ENCODE measurements around the gene HDDC3.
A peak's percentile ranks its signal among the peaks of the same experiment; 100 is the strongest.
"Not testable (repeated sequence)": the region's sequence is repeated elsewhere in the genome, so short reads cannot be mapped to it uniquely, and the experiment has no call there.

The HDDC3 gene

DNA sequence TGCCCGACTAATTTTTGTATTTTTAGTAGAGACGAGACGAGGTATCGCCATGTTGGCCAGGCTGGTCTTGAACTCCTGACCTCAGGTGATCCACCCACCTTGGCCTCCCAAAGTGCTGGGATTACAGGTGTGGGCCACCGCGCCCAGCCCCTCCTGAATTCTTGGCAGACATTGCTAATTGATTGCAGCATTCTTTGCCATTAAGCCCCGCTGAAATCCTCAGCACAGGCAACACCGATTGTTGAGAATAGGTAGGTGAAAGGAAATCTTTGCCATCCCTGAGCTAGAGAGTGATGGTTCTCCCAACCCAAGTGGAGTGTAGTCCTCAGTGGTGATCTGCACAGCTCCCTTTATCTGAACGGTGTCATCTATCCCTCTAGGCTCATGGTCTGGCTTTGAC, 27.6 kb downstream of the HDDC3 start:
- Histone ChIP-seq H3K27ac (ENCODE audit: low read length) (no peak overlapping the region), H3K27me3 (ENCODE audit: control insufficient read depth, insufficient read depth, low read length) (peaks cover 28% of the 10 kb centered on the region), H3K4me1 (ENCODE audit: control insufficient read depth, low read depth, low read length) (peaks cover 7% of the 10 kb centered on the region), H3K4me3 (ENCODE audit: low read length) (no peak overlapping the region), H3K9ac (ENCODE audit: low read length) (no peak overlapping the region), H3K36me3 (ENCODE audit: control insufficient read depth, low read depth, low read length) (no peaks in the 10 kb centered on the region), H3K9me3 (ENCODE audit: control insufficient read depth, low read depth, low read length) (no peaks in the 10 kb centered on the region)

DNA sequence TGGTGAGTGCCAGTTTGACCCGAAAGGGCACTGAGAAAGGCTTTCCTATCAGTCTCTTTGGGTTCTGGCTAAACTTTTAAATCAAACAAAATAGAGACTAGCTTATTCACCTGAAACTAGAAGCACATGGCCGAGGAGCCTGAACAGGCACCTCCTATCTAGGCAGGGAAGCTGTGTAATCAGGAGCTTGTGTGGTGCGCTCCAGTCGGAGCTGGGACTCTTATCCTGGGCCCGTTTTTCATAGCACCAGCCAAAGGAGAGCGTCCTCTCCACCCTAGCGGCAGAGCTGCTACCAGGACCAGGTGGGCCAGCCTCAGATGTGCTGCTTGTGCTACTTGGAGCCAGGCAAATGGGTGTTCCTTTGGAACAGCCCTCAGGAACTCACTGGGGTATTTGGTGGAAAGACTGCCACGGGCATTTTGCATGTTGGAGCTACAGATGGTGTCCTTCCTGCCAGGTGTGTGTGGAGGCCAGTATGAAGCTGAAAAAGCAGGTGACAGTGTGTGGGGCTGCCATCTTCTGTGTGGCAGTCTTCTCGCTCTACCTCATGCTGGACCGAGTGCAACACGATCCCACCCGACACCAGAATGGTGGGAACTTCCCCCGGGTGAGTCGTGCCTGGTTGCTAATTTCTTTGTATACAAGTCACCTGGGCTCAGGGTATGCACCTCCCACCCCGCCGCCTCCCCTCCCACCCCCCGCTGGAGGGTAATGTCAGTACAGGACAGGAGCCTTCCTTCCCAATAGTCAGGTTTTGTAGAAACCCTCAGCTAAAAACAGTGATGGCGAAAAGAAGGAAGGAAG, 28.4 kb downstream of the HDDC3 start:
- H3K27me3 ChIP-seq (ENCODE audit: control insufficient read depth, insufficient read depth, low read length) = peaks cover 28% of the 10 kb centered on the region
- no peak overlapping the region for H3K27ac ChIP-seq (ENCODE audit: low read length)
- peak overlapping the region; percentile 67 for H3K4me3 ChIP-seq (ENCODE audit: low read length)
- H3K9me3 ChIP-seq (ENCODE audit: control insufficient read depth, low read depth, low read length) = no peaks in the 10 kb centered on the region
- no peaks in the 10 kb centered on the region for H3K36me3 ChIP-seq (ENCODE audit: control insufficient read depth, low read depth, low read length)
- peak overlapping the region; percentile 18 for H3K9ac ChIP-seq (ENCODE audit: low read length)
- peaks cover 7% of the 10 kb centered on the region for H3K4me1 ChIP-seq (ENCODE audit: control insufficient read depth, low read depth, low read length)

DNA sequence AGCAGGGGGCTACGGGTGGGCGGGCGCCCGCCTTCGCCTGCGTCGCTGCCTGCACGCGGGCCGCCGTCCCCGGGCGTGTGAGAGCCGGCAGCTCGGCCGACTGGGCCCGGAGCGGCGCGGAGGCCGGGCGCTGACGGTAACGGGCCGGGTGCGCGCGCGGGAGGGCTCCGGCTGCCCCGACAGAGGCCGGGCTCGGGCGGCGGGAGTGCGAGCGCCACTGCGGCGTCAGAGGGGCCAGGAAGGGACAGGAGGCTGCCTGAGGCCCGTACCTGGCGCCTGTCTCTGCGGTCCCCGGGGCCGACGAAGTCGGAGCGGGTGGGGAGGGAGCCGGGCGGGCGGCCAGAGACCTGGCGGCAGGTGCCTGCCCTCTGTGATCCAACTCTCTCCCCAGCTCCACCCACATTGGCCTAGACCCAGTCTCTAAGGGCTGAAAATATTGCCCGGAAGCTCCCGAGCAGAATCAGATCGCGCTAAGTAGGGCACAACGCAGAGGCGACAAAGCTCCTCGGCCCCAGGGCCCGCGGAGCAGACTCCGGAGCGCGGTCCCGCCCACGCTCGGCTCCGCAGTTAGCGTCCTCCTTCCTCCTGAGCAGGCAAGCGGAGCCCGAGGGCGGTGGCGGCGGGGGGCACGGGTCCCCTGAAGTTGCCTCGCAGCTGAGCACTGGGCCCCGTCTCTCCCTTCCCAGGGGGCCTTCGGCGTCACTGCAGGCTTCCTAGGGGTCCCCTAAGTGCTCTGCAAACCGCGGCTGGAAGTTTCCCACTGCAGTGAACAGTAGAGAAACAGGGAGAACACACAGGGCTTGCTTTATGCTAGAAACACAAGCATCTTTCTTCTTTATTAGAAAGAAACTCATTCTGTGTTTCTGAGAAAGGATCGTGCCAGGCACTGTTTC, 29.3 kb downstream of the HDDC3 start, which contains the start of gene MAN2A2:
Gene MAN2A2, plus strand, starts transcription at position 463 of the 893 bp plus-strand sequence. CDS start 906 bp downstream, outside the sequence.
- H3K9ac ChIP-seq (ENCODE audit: low read length) = peak within 1 kb of the TSS; percentile 38
- H3K4me3 ChIP-seq (ENCODE audit: low read length) = peak within 1 kb of the TSS; percentile 80
- H3K27me3 ChIP-seq (ENCODE audit: control insufficient read depth, insufficient read depth, low read length) = peaks cover 28% of the 10 kb centered on the region
- H3K9me3 ChIP-seq (ENCODE audit: control insufficient read depth, low read depth, low read length) = no peaks in the 10 kb centered on the region
- H3K27ac ChIP-seq (ENCODE audit: low read length) = no peak within 1 kb of the TSS
- H3K4me1 ChIP-seq (ENCODE audit: control insufficient read depth, low read depth, low read length) = peaks cover 7% of the 10 kb centered on the region
- no peaks in the 10 kb centered on the region for H3K36me3 ChIP-seq (ENCODE audit: control insufficient read depth, low read depth, low read length)

DNA sequence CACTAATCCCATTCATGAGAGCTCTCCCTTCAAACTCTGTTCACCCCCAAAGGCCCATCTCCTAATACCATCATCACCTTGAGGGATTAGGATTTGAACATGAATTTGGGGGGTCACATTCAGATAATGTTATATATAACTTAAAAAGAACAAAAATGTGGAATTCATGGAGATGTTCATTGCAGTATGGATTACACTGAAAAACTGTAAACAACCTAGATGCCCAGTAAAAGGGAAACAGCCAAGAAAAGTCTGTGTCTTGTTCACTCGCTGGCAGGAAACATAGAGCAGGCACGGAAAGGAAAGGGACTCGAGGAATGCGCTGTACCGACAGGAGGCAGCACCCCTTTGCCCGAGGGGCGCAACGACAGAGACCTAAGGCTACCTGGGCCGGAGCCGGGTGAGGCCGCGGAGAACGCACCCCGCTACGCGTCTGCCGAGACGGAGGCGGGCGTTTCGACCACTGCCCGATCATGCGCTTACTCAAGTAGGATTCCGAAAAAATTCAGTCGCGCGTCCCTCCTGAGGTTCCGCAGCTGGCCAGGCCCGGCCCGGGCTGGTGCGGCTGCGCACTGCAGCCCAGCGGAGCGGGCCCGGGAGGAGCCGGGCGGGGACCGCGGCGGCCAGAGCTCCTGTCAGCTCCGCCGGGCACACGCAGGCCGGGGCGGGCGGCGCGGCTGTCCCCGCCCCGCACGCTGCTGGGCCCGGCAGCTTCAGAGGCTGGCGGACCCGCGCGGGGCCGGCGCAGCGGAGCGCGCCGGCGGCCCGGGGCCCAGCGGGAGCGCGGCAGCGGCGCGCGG, 30.1 kb downstream of the HDDC3 start:
- Histone ChIP-seq H3K4me3 (ENCODE audit: low read length) (peak overlapping the region; percentile 80), H3K36me3 (ENCODE audit: control insufficient read depth, low read depth, low read length) (no peaks in the 10 kb centered on the region), H3K27me3 (ENCODE audit: control insufficient read depth, insufficient read depth, low read length) (peaks cover 28% of the 10 kb centered on the region), H3K4me1 (ENCODE audit: control insufficient read depth, low read depth, low read length) (peaks cover 7% of the 10 kb centered on the region), H3K27ac (ENCODE audit: low read length) (no peak overlapping the region), H3K9ac (ENCODE audit: low read length) (peak overlapping the region; percentile 38), H3K9me3 (ENCODE audit: control insufficient read depth, low read depth, low read length) (no peaks in the 10 kb centered on the region)

DNA sequence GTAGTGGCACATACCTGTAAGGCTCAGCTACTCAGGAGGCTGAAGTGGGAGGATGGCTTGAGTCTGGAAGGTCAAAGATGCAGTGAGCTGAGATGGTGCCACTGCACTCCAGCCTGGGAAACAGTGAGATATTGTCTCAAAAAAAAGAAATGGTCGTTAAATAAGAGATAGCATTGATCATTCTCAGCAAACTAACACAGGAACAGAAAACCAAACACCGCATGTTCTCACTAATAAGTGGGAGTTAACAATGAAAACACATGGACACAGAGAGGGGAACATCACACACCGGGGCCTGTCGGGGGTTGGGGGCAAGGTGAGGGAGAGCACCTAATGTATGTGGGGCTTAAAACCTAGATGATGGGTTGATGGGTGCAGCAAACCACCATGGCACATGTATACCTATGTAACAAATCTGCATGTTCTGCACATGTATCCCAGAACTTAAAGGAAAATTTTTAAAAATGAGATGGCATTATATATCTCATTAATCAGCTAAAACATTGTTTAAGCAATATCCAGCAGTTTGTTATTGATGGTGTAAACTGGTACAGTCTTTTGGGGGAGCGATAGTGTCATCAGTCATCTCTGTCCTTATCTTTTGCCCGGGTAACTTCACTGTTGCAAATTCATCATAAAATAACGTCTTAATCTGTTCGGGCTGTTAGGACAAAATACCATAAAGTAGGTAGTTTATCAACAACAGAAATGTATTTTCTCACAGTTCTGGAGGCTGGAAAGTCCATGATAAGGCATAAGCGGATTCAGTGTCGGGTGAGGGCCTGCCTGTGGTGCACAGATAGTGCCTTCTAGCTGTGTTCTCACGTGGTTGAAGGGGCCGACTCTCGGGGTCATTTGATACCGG, 30.9 kb downstream of the HDDC3 start:
- Histone ChIP-seq H3K4me3 (ENCODE audit: low read length) (peak overlapping the region; percentile 80), H3K27ac (ENCODE audit: low read length) (no peak overlapping the region)

DNA sequence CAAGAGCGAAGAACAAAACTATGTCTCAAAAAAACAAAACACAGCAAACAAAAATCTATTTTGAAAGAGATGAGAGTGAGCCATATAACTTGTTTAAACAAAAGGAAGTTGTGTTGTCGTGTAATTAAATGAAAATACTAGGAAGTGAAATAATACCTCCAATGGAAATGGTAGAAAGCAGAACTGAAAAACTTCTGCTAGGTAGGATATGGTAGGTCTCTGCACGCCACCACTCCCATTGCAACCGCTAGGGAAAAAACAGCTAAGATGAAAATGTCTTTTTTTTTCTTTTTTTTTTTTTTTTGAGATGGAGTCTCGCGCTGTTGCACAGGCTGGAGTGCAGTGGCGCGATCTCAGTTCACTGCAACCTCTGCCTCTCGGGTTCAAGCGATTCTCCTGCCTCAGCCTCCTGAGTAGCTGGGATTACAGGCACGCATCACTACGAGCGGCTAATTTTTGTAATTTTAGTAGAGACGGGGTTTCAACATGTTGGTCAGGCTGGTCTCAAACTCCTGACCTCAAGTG, 35.2 kb downstream of the HDDC3 start:
- not testable (repeated sequence) for H3K36me3 ChIP-seq (ENCODE audit: control insufficient read depth, low read depth, low read length); H3K27ac ChIP-seq (ENCODE audit: low read length); H3K4me3 ChIP-seq (ENCODE audit: low read length); H3K4me1 ChIP-seq (ENCODE audit: control insufficient read depth, low read depth, low read length); H3K9ac ChIP-seq (ENCODE audit: low read length); H3K27me3 ChIP-seq (ENCODE audit: control insufficient read depth, insufficient read depth, low read length); H3K9me3 ChIP-seq (ENCODE audit: control insufficient read depth, low read depth, low read length)

More for the DNA sequence above, 30.9 kb downstream of the HDDC3 start:
- Histone ChIP-seq H3K9me3 (ENCODE audit: control insufficient read depth, low read depth, low read length) (no peaks in the 10 kb centered on the region), H3K27me3 (ENCODE audit: control insufficient read depth, insufficient read depth, low read length) (peaks cover 28% of the 10 kb centered on the region), H3K36me3 (ENCODE audit: control insufficient read depth, low read depth, low read length) (no peaks in the 10 kb centered on the region), H3K4me1 (ENCODE audit: control insufficient read depth, low read depth, low read length) (peaks cover 7% of the 10 kb centered on the region), H3K9ac (ENCODE audit: low read length) (peak overlapping the region; percentile 38)

DNA sequence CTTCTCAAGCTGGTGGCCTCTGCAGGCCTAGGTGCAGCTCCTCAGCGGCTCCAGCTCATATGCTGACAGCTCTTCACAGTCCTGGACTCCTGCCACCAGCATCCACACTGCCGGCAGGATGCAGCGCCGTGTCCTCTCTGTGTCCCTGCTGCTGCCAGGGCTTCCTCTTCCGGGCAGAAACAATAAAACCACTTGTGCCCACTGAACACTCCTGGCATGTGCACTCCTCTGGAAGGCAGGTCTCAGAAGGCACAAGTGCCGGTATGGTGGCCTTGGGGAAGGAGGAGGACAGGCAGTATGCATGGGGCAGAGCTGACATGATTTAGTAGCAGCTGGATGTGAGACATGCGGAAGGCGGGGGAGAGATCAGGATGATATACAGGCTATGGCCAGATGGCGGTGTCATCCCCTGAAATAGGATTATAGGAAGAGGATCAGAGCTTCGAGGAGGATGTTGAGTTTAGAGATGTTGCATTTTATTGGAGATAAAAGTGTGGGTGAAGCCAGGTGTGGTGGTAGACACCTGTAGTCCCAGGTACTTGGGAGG, 36.7 kb downstream of the HDDC3 start:
- H3K27me3 ChIP-seq (ENCODE audit: control insufficient read depth, insufficient read depth, low read length) = no peaks in the 10 kb centered on the region
- H3K9me3 ChIP-seq (ENCODE audit: control insufficient read depth, low read depth, low read length) = no peaks in the 10 kb centered on the region
- H3K9ac ChIP-seq (ENCODE audit: low read length) = no peak overlapping the region
- H3K27ac ChIP-seq (ENCODE audit: low read length) = no peak overlapping the region
- H3K4me3 ChIP-seq (ENCODE audit: low read length) = no peak overlapping the region
- peaks cover 4% of the 10 kb centered on the region for H3K36me3 ChIP-seq (ENCODE audit: control insufficient read depth, low read depth, low read length)
- H3K4me1 ChIP-seq (ENCODE audit: control insufficient read depth, low read depth, low read length) = no peaks in the 10 kb centered on the region

DNA sequence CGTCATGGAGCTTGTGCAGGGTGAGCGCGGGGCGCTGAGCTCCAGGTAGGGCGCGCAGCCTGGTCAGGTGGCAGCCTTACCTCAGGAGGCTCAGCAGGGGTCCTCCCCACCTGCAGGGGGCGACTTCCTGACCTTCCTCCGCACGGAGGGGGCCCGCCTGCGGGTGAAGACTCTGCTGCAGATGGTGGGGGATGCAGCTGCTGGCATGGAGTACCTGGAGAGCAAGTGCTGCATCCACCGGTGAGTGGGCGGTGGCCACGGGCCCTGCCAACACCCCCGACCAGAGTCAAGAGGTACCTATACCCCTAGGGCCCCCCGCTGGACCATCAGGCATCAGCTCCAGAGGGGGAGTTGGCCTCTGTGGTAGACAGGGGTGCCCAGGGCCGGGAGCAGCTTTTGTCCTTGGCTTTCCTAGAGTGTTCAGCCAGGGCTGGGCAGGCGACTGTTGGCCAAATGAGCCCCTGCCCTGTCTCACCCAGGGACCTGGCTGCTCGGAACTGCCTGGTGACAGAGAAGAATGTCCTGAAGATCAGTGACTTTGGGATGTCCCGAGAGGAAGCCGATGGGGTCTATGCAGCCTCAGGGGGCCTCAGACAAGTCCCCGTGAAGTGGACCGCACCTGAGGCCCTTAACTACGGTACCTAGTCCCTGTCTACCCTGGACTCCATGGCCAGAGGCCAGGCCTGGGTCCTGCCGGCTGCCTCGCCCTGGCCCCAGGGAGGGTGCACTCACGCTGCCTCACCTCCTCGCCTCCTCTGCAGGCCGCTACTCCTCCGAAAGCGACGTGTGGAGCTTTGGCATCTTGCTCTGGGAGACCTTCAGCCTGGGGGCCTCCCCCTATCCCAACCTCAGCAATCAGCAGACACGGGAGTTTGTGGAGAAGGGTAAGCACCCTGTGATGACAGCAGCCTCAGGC, 38.9 kb downstream of the HDDC3 start:
- no peak overlapping the region for H3K27ac ChIP-seq (ENCODE audit: low read length)
- peaks cover 4% of the 10 kb centered on the region for H3K36me3 ChIP-seq (ENCODE audit: control insufficient read depth, low read depth, low read length)
- no peak overlapping the region for H3K4me3 ChIP-seq (ENCODE audit: low read length)
- H3K27me3 ChIP-seq (ENCODE audit: control insufficient read depth, insufficient read depth, low read length) = no peaks in the 10 kb centered on the region
- H3K9me3 ChIP-seq (ENCODE audit: control insufficient read depth, low read depth, low read length) = no peaks in the 10 kb centered on the region
- H3K4me1 ChIP-seq (ENCODE audit: control insufficient read depth, low read depth, low read length) = no peaks in the 10 kb centered on the region
- H3K9ac ChIP-seq (ENCODE audit: low read length) = no peak overlapping the region

DNA sequence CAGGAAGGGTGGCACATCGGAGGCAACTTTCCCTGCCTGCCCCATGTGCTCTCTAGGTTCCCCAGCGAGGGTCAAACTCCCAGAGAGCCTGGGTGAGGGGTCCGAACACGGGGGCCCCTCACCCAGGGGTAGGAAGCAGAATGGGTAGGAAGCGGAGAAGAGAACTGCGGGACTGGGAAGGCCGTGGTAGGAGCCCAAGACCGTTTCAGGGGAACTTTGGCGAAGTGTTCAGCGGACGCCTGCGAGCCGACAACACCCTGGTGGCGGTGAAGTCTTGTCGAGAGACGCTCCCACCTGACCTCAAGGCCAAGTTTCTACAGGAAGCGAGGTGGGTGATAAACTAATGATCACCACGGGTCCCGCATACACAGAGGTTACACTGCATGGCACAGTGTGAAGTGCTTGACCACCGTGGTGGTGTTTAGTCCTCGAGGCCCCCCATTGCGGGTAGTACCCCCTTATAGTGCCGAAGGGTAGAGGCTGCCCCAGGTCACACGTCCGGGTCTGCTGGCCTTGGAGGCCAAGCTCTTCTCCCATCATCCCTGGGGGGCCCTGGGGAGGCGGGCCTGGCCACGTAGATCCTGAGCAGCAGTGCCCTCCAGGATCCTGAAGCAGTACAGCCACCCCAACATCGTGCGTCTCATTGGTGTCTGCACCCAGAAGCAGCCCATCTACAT, 39.7 kb downstream of the HDDC3 start:
- H3K9ac ChIP-seq (ENCODE audit: low read length) = no peak overlapping the region
- H3K36me3 ChIP-seq (ENCODE audit: control insufficient read depth, low read depth, low read length) = peaks cover 4% of the 10 kb centered on the region
- H3K9me3 ChIP-seq (ENCODE audit: control insufficient read depth, low read depth, low read length) = no peaks in the 10 kb centered on the region
- no peaks in the 10 kb centered on the region for H3K4me1 ChIP-seq (ENCODE audit: control insufficient read depth, low read depth, low read length)
- no peak overlapping the region for H3K27ac ChIP-seq (ENCODE audit: low read length)
- no peaks in the 10 kb centered on the region for H3K27me3 ChIP-seq (ENCODE audit: control insufficient read depth, insufficient read depth, low read length)
- H3K4me3 ChIP-seq (ENCODE audit: low read length) = no peak overlapping the region

All from iPS-18a (cell line).